AG04449 (cell line): ENCODE results near the gene CDCA8.

Experiments
- CTCF ChIA-PET: fragments of 350-600 bp; formaldehyde crosslinking; extraction: SDS; loops from one replicate; lab custom pipeline; 2021; ENCODE audit warnings: antibody characterized with exemption; lab: Yijun Ruan, JAX
- POLR2A ChIA-PET: fragments of 400-600, 350-600 bp; formaldehyde crosslinking; extraction: SDS; loops from one replicate; lab custom pipeline; 2020; ENCODE audit warnings: antibody characterized with exemption, inconsistent platforms; lab: Yijun Ruan, JAX
- DNase-seq: peaks from one replicate; pipeline ENCODE4 v3.0.0-alpha.2; 2010; ENCODE audit warnings: low read depth, low spot score
- H3K4me3 ChIP-seq: 2 replicates; pipeline ENCODE4 v1.5.1; 2011; ENCODE audit warnings: low read depth, mild to moderate bottlenecking, control low read depth, low read length
- CTCF ChIP-seq: IDR thresholded peaks from one replicate; pipeline ENCODE4 v1.5.1; 2011; ENCODE audit warnings: mild to moderate bottlenecking, moderate library complexity, low read length, control low read depth, inconsistent platforms; ENCODE audit not compliant: insufficient read depth; ENCODE audit errors: missing control alignments

The CDCA8 gene

GRCh38 chr1:37720231-37721130 lies 28.2 kb downstream of the CDCA8 start:
- TF ChIP-seq CTCF = no peak
- no peak for DNase-seq
- ChIA-PET CTCF (interaction anchor here (1.2 kb wide), 1 partner anchor 139 kb away, joined by 3 read pairs; the partner anchor contains the start of gene MTF1), POLR2A (no interaction called here)
- no peak overlapping the region for H3K4me3 ChIP-seq

DNA sequence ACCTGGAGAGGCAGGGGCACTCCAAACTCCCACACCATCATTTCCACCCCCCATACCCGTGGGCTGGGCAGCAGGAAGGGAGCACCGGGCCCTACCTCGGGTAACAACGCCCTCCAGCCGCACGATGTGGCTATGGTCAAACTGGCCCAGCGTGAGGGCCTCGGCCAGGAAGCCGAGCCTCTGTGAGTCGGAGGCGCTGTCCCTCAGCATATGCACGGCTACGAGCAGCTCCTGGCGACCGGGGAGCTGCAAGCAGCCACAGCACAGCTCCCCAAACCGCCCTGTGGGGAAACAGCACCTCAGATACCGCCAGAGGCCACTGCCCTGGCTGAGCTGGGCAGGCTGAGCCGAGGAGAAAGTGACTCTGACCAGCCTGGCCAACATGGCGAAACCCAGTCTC lies 29.2 kb downstream of the CDCA8 start:
- ChIA-PET POLR2A (no interaction called here), CTCF (interaction anchor here (1.1 kb wide), 1 partner anchor 10 kb away, joined by 3 read pairs; no protein-coding TSS in a partner anchor)
- no peak for DNase-seq
- TF ChIP-seq CTCF = no peak
- no peak overlapping the region for H3K4me3 ChIP-seq

DNA sequence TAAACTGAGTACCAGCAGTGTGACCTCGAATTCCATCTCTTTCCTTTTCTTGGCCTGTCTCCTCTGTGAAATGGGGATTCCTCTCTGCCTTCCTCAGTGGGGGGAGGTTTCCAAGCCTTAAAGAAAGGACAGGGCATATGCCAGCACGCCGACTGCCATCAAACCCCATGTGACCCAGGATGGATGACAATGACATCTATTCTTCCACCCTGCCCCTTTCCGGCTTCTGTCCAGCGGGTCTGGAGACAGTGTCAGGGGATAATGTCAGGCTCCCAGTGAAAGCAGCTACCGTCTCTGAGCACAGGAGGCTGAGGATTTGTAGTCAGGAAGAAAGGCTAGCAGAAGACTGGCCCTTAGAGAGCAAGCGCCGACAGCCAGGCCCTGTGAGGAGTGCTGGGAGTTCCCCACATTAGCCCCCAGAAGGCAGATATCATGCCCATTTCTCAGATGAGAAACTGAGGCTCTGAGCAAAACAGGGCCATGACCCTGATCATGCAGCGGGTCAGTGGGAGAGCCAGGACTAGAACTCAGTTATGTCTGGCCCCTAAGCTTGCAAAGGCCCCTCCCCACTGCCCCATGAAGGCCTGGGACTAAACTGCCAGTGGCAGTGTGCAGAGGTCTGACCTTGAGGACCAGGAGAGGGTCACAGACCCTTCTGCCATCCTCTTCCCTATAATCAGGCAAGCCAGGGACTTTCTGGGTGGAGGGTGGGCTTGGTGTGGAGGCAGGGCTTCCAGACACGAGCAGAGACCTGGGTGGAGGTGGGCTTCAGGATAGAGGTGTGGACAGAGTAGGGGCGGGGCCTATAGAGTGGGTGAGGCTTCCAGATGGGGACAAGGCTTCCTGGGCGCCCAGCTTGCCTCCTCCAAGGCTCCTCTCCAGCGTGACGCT lies 30.1 kb downstream of the CDCA8 start:
- ChIA-PET POLR2A (no interaction called here), CTCF (interaction anchor here (1.1 kb wide), 1 partner anchor 10 kb away, joined by 3 read pairs; no protein-coding TSS in a partner anchor)
- DNase-seq = no peak
- TF ChIP-seq CTCF = no peak
- H3K4me3 ChIP-seq = no peak overlapping the region

DNA sequence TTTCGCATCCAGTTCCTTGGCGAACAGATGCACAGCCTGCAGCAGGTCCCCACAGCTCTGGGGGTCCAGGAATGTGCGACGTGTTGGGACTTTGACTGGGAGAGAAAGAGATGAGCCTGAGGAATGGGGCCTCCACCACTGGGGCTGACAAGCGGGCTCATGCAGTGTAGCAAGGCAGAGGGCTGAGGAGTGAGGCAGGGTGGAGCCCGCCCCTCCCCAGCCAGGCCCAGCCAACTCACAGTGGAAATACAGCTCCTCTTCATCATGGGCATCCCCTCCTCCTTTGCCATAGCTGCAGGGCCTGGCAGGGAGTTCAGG lies 30.7 kb downstream of the CDCA8 start:
- no peak for TF ChIP-seq CTCF
- ChIA-PET POLR2A (no interaction called here), CTCF (no interaction called here)
- no peak overlapping the region for H3K4me3 ChIP-seq
- DNase-seq = no peak

DNA sequence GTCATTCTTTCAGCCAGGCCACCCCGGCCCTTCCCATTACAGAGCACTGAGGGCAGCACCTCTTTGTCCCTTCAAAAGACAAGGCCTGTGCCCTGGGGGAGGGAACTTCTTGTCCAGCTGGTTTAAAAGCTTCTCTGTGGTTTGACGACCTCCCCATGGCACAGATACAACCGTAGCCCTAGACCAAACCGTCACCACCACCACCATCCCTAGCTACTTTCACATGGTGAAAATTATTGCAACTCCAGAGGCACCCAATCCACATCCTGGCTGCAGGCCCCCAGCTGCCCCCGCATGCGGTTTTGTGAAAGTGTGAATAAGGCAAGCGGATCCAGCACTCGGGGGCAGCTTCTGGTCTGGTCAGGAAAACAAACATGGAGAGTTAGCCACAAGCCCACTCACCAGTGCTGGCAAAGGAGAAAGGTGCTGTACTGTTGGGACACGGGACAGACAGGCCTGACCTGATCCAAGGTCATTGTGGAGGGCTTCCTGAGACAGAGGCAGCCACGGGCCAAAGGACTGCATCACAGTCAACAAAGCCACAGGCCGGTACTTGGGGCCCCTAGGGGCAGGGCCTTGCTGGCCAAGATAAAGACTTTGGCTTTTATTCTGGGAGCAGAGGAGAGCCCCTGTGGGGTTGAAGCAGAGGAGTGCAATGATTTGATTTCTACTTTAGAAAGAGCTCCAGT lies 31.2 kb downstream of the CDCA8 start:
- no peak overlapping the region for H3K4me3 ChIP-seq
- TF ChIP-seq CTCF = no peak
- POLR2A ChIA-PET = no interaction called here
- CTCF ChIA-PET = no interaction called here
- no peak for DNase-seq

DNA sequence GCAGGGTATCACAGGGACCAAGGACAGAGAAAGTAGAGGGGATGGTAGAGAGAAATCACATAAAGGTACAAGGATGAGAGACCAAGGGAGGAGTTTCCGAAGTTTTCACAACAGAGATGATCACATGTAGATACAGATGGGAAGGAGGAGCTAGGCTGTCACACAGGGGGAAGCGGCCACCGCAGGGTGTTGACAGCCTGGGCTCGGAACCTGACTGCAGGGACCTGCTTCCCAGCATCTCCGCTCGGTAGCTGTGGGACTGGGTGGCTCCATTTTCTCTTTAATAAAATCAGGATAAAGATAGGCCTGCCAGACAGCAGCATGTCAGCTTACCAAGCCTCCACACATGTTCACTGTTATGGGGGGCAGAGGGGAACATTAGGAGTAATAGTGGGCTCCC lies 32.3 kb downstream of the CDCA8 start:
- no peak for DNase-seq
- H3K4me3 ChIP-seq = no peak overlapping the region
- CTCF ChIA-PET = no interaction called here
- TF ChIP-seq CTCF = no peak
- POLR2A ChIA-PET = interaction anchor here (1.1 kb wide), 1 partner anchor 82 kb away, joined by 3 read pairs; no protein-coding TSS in a partner anchor
